Endothelial cell (in vitro differentiated cells): ENCODE measurements around the gene PLCD1. TPM values are rescaled to one million over a fixed set of nuclear protein-coding genes. Genes with fewer than 3 reads are reported as not detected.
A peak's percentile ranks its signal among the peaks of the same experiment; 100 is the strongest.

Experiments
- DNase-seq: peaks from one replicate; pipeline ENCODE4 v3.0.0; 2021; ENCODE audit warnings: low spot score
- H3K27ac Mint-ChIP-seq: one replicate; pipeline ENCODE4 v1.8.0; 2021; ENCODE audit warnings: mixed read lengths, inconsistent platforms; ENCODE audit not compliant: unreplicated experiment
- H3K27me3 Mint-ChIP-seq: one replicate; pipeline ENCODE4 v1.8.0; 2021; ENCODE audit warnings: mild to moderate bottlenecking, moderate library complexity, mixed read lengths, inconsistent platforms; ENCODE audit not compliant: unreplicated experiment
- H3K36me3 Mint-ChIP-seq: one replicate; pipeline ENCODE4 v1.8.0; 2021; ENCODE audit warnings: mild to moderate bottlenecking, low read depth, mixed read lengths, inconsistent platforms; ENCODE audit not compliant: unreplicated experiment
- H3K4me1 Mint-ChIP-seq: one replicate; pipeline ENCODE4 v1.8.0; 2021; ENCODE audit warnings: mild to moderate bottlenecking, mixed read lengths, inconsistent platforms; ENCODE audit not compliant: unreplicated experiment
- H3K4me3 Mint-ChIP-seq: one replicate; pipeline ENCODE4 v1.8.0; 2021; ENCODE audit warnings: mild to moderate bottlenecking, mixed read lengths, inconsistent platforms; ENCODE audit not compliant: unreplicated experiment
- H3K9me3 Mint-ChIP-seq: one replicate; pipeline ENCODE4 v1.8.0; 2021; ENCODE audit warnings: mixed read lengths, inconsistent platforms; ENCODE audit not compliant: unreplicated experiment
- CTCF ChIP-seq: fragments of 200-600 bp; sonication (generic); IDR thresholded peaks from one replicate; pipeline ENCODE4 v1.5.0; 2021; ENCODE audit warnings: antibody characterized with exemption; ENCODE audit not compliant: unreplicated experiment
- microRNA-seq: library from miRNA; unstranded; fragments of <30 nt; microRNA quantifications from one replicate; pipeline ENCODE4, GENCODE V29; 2020; ENCODE audit not compliant: unreplicated experiment
- total RNA-seq: library from RNA; stranded (reverse); fragmentation: NEBNext Ultra II Directional; extraction: Animal tissue kit (Norgen Biotek cat#: 25700); gene quantifications from one replicate; pipeline ENCODE4 v1.2.1, GENCODE V29; 2021; ENCODE audit not compliant: unreplicated experiment

PLCD1 gene
- total RNA-seq, 1 donor from 2014 or later = 22.4 TPM

DNA sequence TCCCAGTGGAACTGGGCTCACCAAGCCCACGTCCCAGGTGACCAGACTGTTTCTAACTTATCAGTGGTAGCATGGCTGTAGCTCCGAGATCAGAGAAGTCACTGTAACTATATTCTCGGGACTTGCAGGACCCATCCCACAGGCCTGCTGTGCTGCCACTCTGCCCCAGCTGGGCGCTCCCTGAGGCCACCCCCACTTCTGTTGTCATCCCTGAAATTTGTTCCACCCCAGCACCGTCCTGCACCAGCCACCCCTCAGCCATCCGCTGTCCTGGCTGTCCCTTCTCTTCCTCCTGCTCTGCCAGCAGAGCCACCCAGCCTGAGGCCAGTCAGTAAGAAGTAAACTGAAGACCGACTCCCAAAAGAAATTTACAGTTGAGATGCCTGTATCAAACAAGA lies 71.9 kb downstream of the PLCD1 start:
- H3K4me1 Mint-ChIP-seq = peaks cover 74% of the 10 kb centered on the region
- no peak for DNase-seq
- TF ChIP-seq CTCF = no peak
- peak overlapping the region; percentile 99 for H3K27ac Mint-ChIP-seq
- H3K36me3 Mint-ChIP-seq = peaks cover 14% of the 10 kb centered on the region
- H3K27me3 Mint-ChIP-seq = peaks cover 2% of the 10 kb centered on the region
- peak overlapping the region; percentile 80 for H3K4me3 Mint-ChIP-seq
- no peaks in the 10 kb centered on the region for H3K9me3 Mint-ChIP-seq

Small RNA genes within 50 kb of the gene (microRNA-seq; reads per million reads assigned to microRNA genes)
- 35.1 reads per million, percentile 73 among the genes with 10 or more reads in this experiment for gene MIR26A1

Other genes with a start within 250 kb of the PLCD1 start
- 71.4 TPM for gene CTDSPL, start 167.8 kb downstream of the PLCD1 start, total RNA-seq
- gene VILL, start 38.9 kb downstream of the PLCD1 start, total RNA-seq = 13.7 TPM
- gene DLEC1, start 9.6 kb upstream of the PLCD1 start, total RNA-seq = 0.62 TPM
- 71.9 TPM for gene ACAA1, start 107.5 kb upstream of the PLCD1 start, total RNA-seq
- 51.0 TPM for gene MYD88, start 109.0 kb upstream of the PLCD1 start, total RNA-seq
- gene OXSR1, start 135.9 kb upstream of the PLCD1 start, total RNA-seq = 36.0 TPM
- 0.21 TPM for gene SLC22A13, start 236.2 kb upstream of the PLCD1 start, total RNA-seq